Measurements from ENCODE around the gene DAZAP2.
"Not testable (repeated sequence)": the region's sequence is repeated elsewhere in the genome, so short reads cannot be mapped to it uniquely, and the experiment has no call there.

Gene DAZAP2

GRCh38 chr12:51219322-51219721 is 19.3 kb upstream of the DAZAP2 start:
- H3K4me1 ChIP-seq (ENCODE audit: control insufficient read depth, insufficient read depth, low read length) = peaks cover 14% of the 10 kb centered on the region
- H3K27me3 ChIP-seq (ENCODE audit: control insufficient read depth, insufficient read depth, low read length) = no peaks in the 10 kb centered on the region
- H3K9ac ChIP-seq (ENCODE audit: low read length) = no peak overlapping the region
- H3K9me3 ChIP-seq (ENCODE audit: control insufficient read depth, low read length) = no peaks in the 10 kb centered on the region
- H3K36me3 ChIP-seq (ENCODE audit: control insufficient read depth, insufficient read depth, low read length) = no peaks in the 10 kb centered on the region
- H3K4me3 ChIP-seq (ENCODE audit: low read length) = no peak overlapping the region

DNA sequence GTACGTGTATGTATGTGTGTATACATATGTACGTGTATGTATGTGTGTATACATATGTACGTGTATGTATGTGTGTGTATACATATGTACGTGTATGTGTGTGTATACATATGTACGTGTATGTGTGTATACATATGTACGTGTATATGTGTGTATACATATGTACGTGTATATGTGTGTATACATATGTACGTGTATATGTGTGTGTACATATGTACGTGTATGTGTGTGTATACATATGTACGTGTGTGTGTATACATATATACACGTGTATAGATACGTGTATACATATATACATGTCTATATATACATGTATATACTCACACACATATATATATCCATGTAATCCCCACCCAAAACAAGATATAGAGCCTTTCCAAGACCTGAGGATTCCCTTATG is 18.8 kb upstream of the DAZAP2 start:
- H3K4me3 ChIP-seq (ENCODE audit: low read length); H3K9me3 ChIP-seq (ENCODE audit: control insufficient read depth, low read length); H3K9ac ChIP-seq (ENCODE audit: low read length); H3K27me3 ChIP-seq (ENCODE audit: control insufficient read depth, insufficient read depth, low read length); H3K36me3 ChIP-seq (ENCODE audit: control insufficient read depth, insufficient read depth, low read length): not testable (repeated sequence)
- H3K4me1 ChIP-seq (ENCODE audit: control insufficient read depth, insufficient read depth, low read length) = peaks cover 14% of the 10 kb centered on the region

GRCh38 chr12:51222461-51222860 is 16.2 kb upstream of the DAZAP2 start:
- Histone ChIP-seq H3K9me3 (ENCODE audit: control insufficient read depth, low read length) (no peaks in the 10 kb centered on the region), H3K9ac (ENCODE audit: low read length) (no peak overlapping the region), H3K4me3 (ENCODE audit: low read length) (no peak overlapping the region), H3K27me3 (ENCODE audit: control insufficient read depth, insufficient read depth, low read length) (no peaks in the 10 kb centered on the region), H3K4me1 (ENCODE audit: control insufficient read depth, insufficient read depth, low read length) (peaks cover 14% of the 10 kb centered on the region), H3K36me3 (ENCODE audit: control insufficient read depth, insufficient read depth, low read length) (no peaks in the 10 kb centered on the region)

GRCh38 chr12:51224625-51225024 is 14.0 kb upstream of the DAZAP2 start:
- no peaks in the 10 kb centered on the region for H3K9me3 ChIP-seq (ENCODE audit: control insufficient read depth, low read length)
- H3K27me3 ChIP-seq (ENCODE audit: control insufficient read depth, insufficient read depth, low read length) = no peaks in the 10 kb centered on the region
- H3K4me3 ChIP-seq (ENCODE audit: low read length) = no peak overlapping the region
- no peaks in the 10 kb centered on the region for H3K36me3 ChIP-seq (ENCODE audit: control insufficient read depth, insufficient read depth, low read length)
- no peak overlapping the region for H3K9ac ChIP-seq (ENCODE audit: low read length)
- H3K4me1 ChIP-seq (ENCODE audit: control insufficient read depth, insufficient read depth, low read length) = no peaks in the 10 kb centered on the region

DNA sequence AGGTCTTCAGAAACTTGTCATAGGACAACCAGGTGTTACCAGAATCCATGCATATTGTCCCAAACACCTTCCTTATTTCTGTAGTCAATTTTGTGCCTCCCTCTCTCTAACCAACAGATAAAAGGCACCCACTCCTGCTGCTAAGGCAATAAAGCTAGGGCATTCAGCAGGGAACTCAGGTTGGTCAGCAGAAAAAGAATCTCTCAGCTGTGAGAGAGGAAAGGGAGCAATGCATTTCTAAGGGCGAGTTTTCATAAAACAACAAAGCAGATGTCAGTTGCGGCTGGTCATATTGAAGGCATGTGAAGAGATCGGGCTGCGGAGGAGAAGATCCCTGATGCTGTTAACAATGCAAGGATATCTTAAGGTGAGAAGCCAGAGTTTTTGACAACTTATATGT is 13.4 kb upstream of the DAZAP2 start:
- Histone ChIP-seq H3K4me3 (ENCODE audit: low read length) (no peak overlapping the region), H3K9me3 (ENCODE audit: control insufficient read depth, low read length) (no peaks in the 10 kb centered on the region), H3K9ac (ENCODE audit: low read length) (no peak overlapping the region), H3K36me3 (ENCODE audit: control insufficient read depth, insufficient read depth, low read length) (no peaks in the 10 kb centered on the region), H3K27me3 (ENCODE audit: control insufficient read depth, insufficient read depth, low read length) (no peaks in the 10 kb centered on the region), H3K4me1 (ENCODE audit: control insufficient read depth, insufficient read depth, low read length) (no peaks in the 10 kb centered on the region)

GRCh38 chr12:51225771-51226170 is 12.9 kb upstream of the DAZAP2 start:
- H3K9ac ChIP-seq (ENCODE audit: low read length) = no peak overlapping the region
- no peaks in the 10 kb centered on the region for H3K4me1 ChIP-seq (ENCODE audit: control insufficient read depth, insufficient read depth, low read length)
- no peaks in the 10 kb centered on the region for H3K9me3 ChIP-seq (ENCODE audit: control insufficient read depth, low read length)
- H3K27me3 ChIP-seq (ENCODE audit: control insufficient read depth, insufficient read depth, low read length) = no peaks in the 10 kb centered on the region
- H3K4me3 ChIP-seq (ENCODE audit: low read length) = no peak overlapping the region
- H3K36me3 ChIP-seq (ENCODE audit: control insufficient read depth, insufficient read depth, low read length) = no peaks in the 10 kb centered on the region

GRCh38 chr12:51227112-51227511 is 11.5 kb upstream of the DAZAP2 start:
- H3K9me3 ChIP-seq (ENCODE audit: control insufficient read depth, low read length) = not testable (repeated sequence)

GRCh38 chr12:51227962-51228361 is 10.7 kb upstream of the DAZAP2 start:
- Histone ChIP-seq H3K27me3 (ENCODE audit: control insufficient read depth, insufficient read depth, low read length) (no peaks in the 10 kb centered on the region), H3K4me3 (ENCODE audit: low read length) (no peak overlapping the region), H3K36me3 (ENCODE audit: control insufficient read depth, insufficient read depth, low read length) (no peaks in the 10 kb centered on the region), H3K9me3 (ENCODE audit: control insufficient read depth, low read length) (no peaks in the 10 kb centered on the region), H3K9ac (ENCODE audit: low read length) (no peak overlapping the region), H3K4me1 (ENCODE audit: control insufficient read depth, insufficient read depth, low read length) (no peaks in the 10 kb centered on the region)

More at GRCh38 chr12:51227112-51227511, 11.5 kb upstream of the DAZAP2 start:
- not testable (repeated sequence) for H3K27me3 ChIP-seq (ENCODE audit: control insufficient read depth, insufficient read depth, low read length); H3K4me1 ChIP-seq (ENCODE audit: control insufficient read depth, insufficient read depth, low read length); H3K36me3 ChIP-seq (ENCODE audit: control insufficient read depth, insufficient read depth, low read length); H3K4me3 ChIP-seq (ENCODE audit: low read length); H3K9ac ChIP-seq (ENCODE audit: low read length)

- H3K27me3 ChIP-seq (ENCODE audit: control insufficient read depth, insufficient read depth, low read length) = no peaks in the 10 kb centered on the region
- H3K9me3 ChIP-seq (ENCODE audit: control insufficient read depth, low read length) = no peaks in the 10 kb centered on the region
- H3K36me3 ChIP-seq (ENCODE audit: control insufficient read depth, insufficient read depth, low read length) = no peaks in the 10 kb centered on the region
- no peaks in the 10 kb centered on the region for H3K4me1 ChIP-seq (ENCODE audit: control insufficient read depth, insufficient read depth, low read length)
- no peak overlapping the region for H3K9ac ChIP-seq (ENCODE audit: low read length)
- no peak overlapping the region for H3K4me3 ChIP-seq (ENCODE audit: low read length)
These were observed 9.4 kb upstream of the DAZAP2 start for GRCh38 chr12:51229116-51229809.

DNA sequence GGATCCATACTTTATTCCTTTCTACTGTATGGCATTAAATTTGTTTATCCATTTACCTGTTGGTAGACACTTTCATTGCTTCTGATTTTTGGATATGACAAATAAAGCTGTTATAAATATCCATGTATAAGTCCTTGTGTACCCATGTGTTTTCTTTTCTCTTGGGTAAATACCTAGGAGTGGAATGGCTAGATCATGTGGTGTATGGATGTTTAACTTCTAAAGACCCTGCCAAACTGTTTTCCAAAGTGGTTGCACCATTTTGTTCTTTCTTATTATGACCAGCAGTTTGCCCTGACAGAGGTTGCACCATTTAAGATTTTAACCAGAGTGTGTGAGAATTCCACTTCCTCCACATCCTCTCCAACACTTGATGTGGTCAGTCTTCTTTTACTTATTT is 6.0 kb upstream of the DAZAP2 start:
- H3K9ac ChIP-seq (ENCODE audit: low read length) = no peak overlapping the region
- no peaks in the 10 kb centered on the region for H3K4me1 ChIP-seq (ENCODE audit: control insufficient read depth, insufficient read depth, low read length)
- H3K4me3 ChIP-seq (ENCODE audit: low read length) = no peak overlapping the region
- no peaks in the 10 kb centered on the region for H3K9me3 ChIP-seq (ENCODE audit: control insufficient read depth, low read length)
- H3K36me3 ChIP-seq (ENCODE audit: control insufficient read depth, insufficient read depth, low read length) = no peaks in the 10 kb centered on the region
- no peaks in the 10 kb centered on the region for H3K27me3 ChIP-seq (ENCODE audit: control insufficient read depth, insufficient read depth, low read length)

- Histone ChIP-seq H3K36me3 (ENCODE audit: control insufficient read depth, insufficient read depth, low read length) (no peaks in the 10 kb centered on the region), H3K4me1 (ENCODE audit: control insufficient read depth, insufficient read depth, low read length) (no peaks in the 10 kb centered on the region), H3K27me3 (ENCODE audit: control insufficient read depth, insufficient read depth, low read length) (no peaks in the 10 kb centered on the region), H3K9ac (ENCODE audit: low read length) (no peak overlapping the region), H3K4me3 (ENCODE audit: low read length) (no peak overlapping the region), H3K9me3 (ENCODE audit: control insufficient read depth, low read length) (no peaks in the 10 kb centered on the region)
These were observed 4.1 kb upstream of the DAZAP2 start for GRCh38 chr12:51234530-51234929.

DNA sequence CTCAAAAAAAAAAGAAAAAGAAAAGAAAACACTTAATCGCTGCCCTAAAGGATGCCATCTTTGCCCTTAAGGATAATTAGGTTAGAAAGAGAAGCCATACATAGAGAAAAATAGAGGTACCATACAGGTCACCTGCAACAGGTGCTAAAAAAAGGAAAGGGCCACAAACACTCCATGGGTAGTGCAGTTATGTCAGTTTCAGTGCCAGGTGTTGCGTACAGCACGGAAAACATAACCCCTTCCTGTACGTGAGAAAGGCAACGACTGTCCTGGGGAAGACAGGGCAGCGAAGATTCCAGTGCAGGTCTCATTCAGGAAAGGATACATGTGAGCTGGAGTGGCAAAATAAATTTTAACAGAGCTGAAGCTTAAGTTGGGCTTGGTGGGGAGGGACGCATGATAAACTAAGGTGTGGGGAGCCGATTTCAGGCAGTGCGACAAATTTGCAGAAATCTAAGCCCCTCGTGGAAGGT is 553 bp upstream of the DAZAP2 start:
- no peaks in the 10 kb centered on the region for H3K4me1 ChIP-seq (ENCODE audit: control insufficient read depth, insufficient read depth, low read length)
- no peaks in the 10 kb centered on the region for H3K36me3 ChIP-seq (ENCODE audit: control insufficient read depth, insufficient read depth, low read length)
- no peaks in the 10 kb centered on the region for H3K9me3 ChIP-seq (ENCODE audit: control insufficient read depth, low read length)
- peak overlapping the region; percentile 100 for H3K9ac ChIP-seq (ENCODE audit: low read length)
- no peaks in the 10 kb centered on the region for H3K27me3 ChIP-seq (ENCODE audit: control insufficient read depth, insufficient read depth, low read length)
- peak overlapping the region; percentile 76 for H3K4me3 ChIP-seq (ENCODE audit: low read length)

- H3K9ac ChIP-seq (ENCODE audit: low read length) = no peak overlapping the region
- H3K4me3 ChIP-seq (ENCODE audit: low read length) = no peak overlapping the region
- no peaks in the 10 kb centered on the region for H3K27me3 ChIP-seq (ENCODE audit: control insufficient read depth, insufficient read depth, low read length)
- no peaks in the 10 kb centered on the region for H3K4me1 ChIP-seq (ENCODE audit: control insufficient read depth, insufficient read depth, low read length)
- no peaks in the 10 kb centered on the region for H3K36me3 ChIP-seq (ENCODE audit: control insufficient read depth, insufficient read depth, low read length)
- no peaks in the 10 kb centered on the region for H3K9me3 ChIP-seq (ENCODE audit: control insufficient read depth, low read length)
These were observed 2.3 kb downstream of the DAZAP2 start for GRCh38 chr12:51240971-51241370.
